CD4-positive, alpha-beta T cell treated with Interferon gamma for 1 hour (primary cell): Measurements from ENCODE around the gene RGMA.
A peak's percentile ranks its signal among the peaks of the same experiment; 100 is the strongest.
"Not testable (repeated sequence)": the region's sequence is repeated elsewhere in the genome, so short reads cannot be mapped to it uniquely, and the experiment has no call there.

Experiments
- DNase-seq: peaks from one replicate; pipeline ENCODE4 v3.0.0-alpha.2; 2020

Gene RGMA

GRCh38 chr15:93031557-93032384 lies 57.2 kb downstream of the RGMA start:
- not testable (repeated sequence) for DNase-seq

GRCh38 chr15:93031103-93031464 lies 57.9 kb downstream of the RGMA start:
- DNase-seq: no peak

- peak; percentile 51 for DNase-seq
Measured at GRCh38 chr15:93030430-93031102, 58.4 kb downstream of the RGMA start.

GRCh38 chr15:93029836-93030429 lies 59.1 kb downstream of the RGMA start:
- DNase-seq: no peak

GRCh38 chr15:93029214-93029835 lies 59.7 kb downstream of the RGMA start:
- no peak for DNase-seq

GRCh38 chr15:93028632-93029213 lies 60.3 kb downstream of the RGMA start:
- DNase-seq: peak; percentile 66

- no peak for DNase-seq
Measured at GRCh38 chr15:93028111-93028631, 60.8 kb downstream of the RGMA start.

GRCh38 chr15:93027413-93027812 lies 61.6 kb downstream of the RGMA start:
- peak; percentile 18 for DNase-seq

GRCh38 chr15:93026380-93026817 lies 62.6 kb downstream of the RGMA start:
- no peak for DNase-seq

- DNase-seq: no peak
Measured at GRCh38 chr15:93025625-93025982, 63.4 kb downstream of the RGMA start.

- DNase-seq: no peak
Measured at GRCh38 chr15:93024716-93025624, 64.0 kb downstream of the RGMA start.

GRCh38 chr15:93024293-93024692 lies 64.7 kb downstream of the RGMA start:
- DNase-seq: no peak

GRCh38 chr15:93020976-93021772 lies 67.8 kb downstream of the RGMA start:
- DNase-seq: no peak

GRCh38 chr15:93019971-93020370 lies 69.0 kb downstream of the RGMA start:
- no peak for DNase-seq

GRCh38 chr15:93019090-93019489 lies 69.9 kb downstream of the RGMA start:
- DNase-seq: no peak

GRCh38 chr15:93018574-93018973 lies 70.4 kb downstream of the RGMA start:
- no peak for DNase-seq

GRCh38 chr15:93017526-93017925 lies 71.5 kb downstream of the RGMA start:
- no peak for DNase-seq

GRCh38 chr15:93012786-93013185 lies 76.2 kb downstream of the RGMA start:
- no peak for DNase-seq

- no peak for DNase-seq
Measured at GRCh38 chr15:93007994-93008393, 81.0 kb downstream of the RGMA start.

- no peak for DNase-seq
Measured at GRCh38 chr15:93005133-93005532, 83.9 kb downstream of the RGMA start.

GRCh38 chr15:93001881-93002280 lies 87.1 kb downstream of the RGMA start:
- no peak for DNase-seq
